Endothelial cell of umbilical vein (primary cell): ENCODE measurements around the gene TBC1D4. TPM values are rescaled to one million over a fixed set of nuclear protein-coding genes. Genes with fewer than 3 reads are reported as not detected.

ENCODE experiments used
- BruUV-seq: library from RNA; stranded (reverse); fragments of 400-500 nt; replicated peaks from 2 replicates; lab custom pipeline; 2021; lab: Mats Ljungman, UMichigan
- CTCF ChIA-PET: fragments of 300-600, 350-600 bp; sonication (Branson Sonifier 250); formaldehyde crosslinking; loops from one replicate; lab custom pipeline; 2021; ENCODE audit warnings: antibody characterized with exemption, inconsistent platforms; lab: Charles Lee
- POLR2A ChIA-PET: fragments of 300-600, 350-600 bp; sonication (Branson Sonifier 250); formaldehyde crosslinking; loops from one replicate; lab custom pipeline; 2021; ENCODE audit warnings: antibody characterized with exemption, inconsistent platforms; lab: Charles Lee
- DNase-seq: peaks from one replicate; pipeline ENCODE4 v3.0.0-alpha.2; 2011; ENCODE audit warnings: low read depth, low spot score
- FAIRE-seq: peaks from 2 replicates; lab custom pipeline; 2011; peaks lifted over from hg19 to GRCh38; lab: Jason Lieb, UNC
- H2AFZ ChIP-seq: 2 replicates; pipeline ENCODE4 v1.6.0; 2012; ENCODE audit warnings: low read depth, low read length, control low read depth, inconsistent platforms
- H3K27ac ChIP-seq: 2 replicates; pipeline ENCODE4 v1.5.1; 2011; ENCODE audit warnings: low read depth, mild to moderate bottlenecking, control low read depth, low read length, moderate library complexity; ENCODE audit not compliant: insufficient read depth
- H3K27me3 ChIP-seq, 2 experiments: 2 replicates each; pipeline versions ENCODE4 v1.6.0 to v1.6.1; 2011; ENCODE audit warnings: low read length in 2 of 2, mixed read lengths in 1 of 2; ENCODE audit not compliant: control insufficient read depth in 2 of 2, insufficient read depth in 2 of 2
- H3K36me3 ChIP-seq, 2 experiments: 2 replicates in 1 of 2; 3 replicates in 1 of 2; pipeline ENCODE4 v1.5.1; 2011; ENCODE audit warnings: low read length in 2 of 2, mild to moderate bottlenecking in 1 of 2, moderate library complexity in 1 of 2; ENCODE audit not compliant: control insufficient read depth in 2 of 2, insufficient read depth in 2 of 2; ENCODE audit errors: extremely low read depth in 1 of 2
- H3K4me1 ChIP-seq: 3 replicates; pipeline ENCODE4 v1.5.1; 2011; ENCODE audit warnings: mild to moderate bottlenecking, low read length; ENCODE audit not compliant: control insufficient read depth, insufficient read depth; ENCODE audit errors: extremely low read depth
- H3K4me2 ChIP-seq: 2 replicates; pipeline ENCODE4 v1.6.1; 2011; ENCODE audit warnings: low read length, control low read depth, mixed read lengths; ENCODE audit not compliant: insufficient read depth
- H3K4me3 ChIP-seq, 3 experiments: fragments of 200-600 bp in 1 of 3; sonication (generic), shearing (Covaris generic) in 1 of 3; replicated peaks in 1 of 3; 2 replicates each; pipeline ENCODE4 v1.5.1; 2011 to 2016; ENCODE audit warnings: control low read depth in 3 of 3, low read length in 3 of 3, mild to moderate bottlenecking in 2 of 3, inconsistent platforms in 1 of 3, low read depth in 1 of 3, moderate library complexity in 1 of 3; ENCODE audit not compliant: insufficient read depth in 1 of 3
- H3K79me2 ChIP-seq: 2 replicates; pipeline ENCODE4 v1.6.0; 2012; ENCODE audit warnings: low read length, inconsistent platforms; ENCODE audit not compliant: control insufficient read depth, insufficient read depth
- H3K9ac ChIP-seq: replicated peaks from 2 replicates; pipeline ENCODE3; 2011; ENCODE audit warnings: low read length, control low read depth; ENCODE audit not compliant: insufficient read depth; ENCODE audit errors: extremely low read depth
- H3K9me1 ChIP-seq: replicated peaks from 3 replicates; pipeline ENCODE4 v1.6.0; 2011; ENCODE audit warnings: mild to moderate bottlenecking, low read length; ENCODE audit not compliant: control insufficient read depth, insufficient read depth; ENCODE audit errors: extremely low read depth
- H3K9me3 ChIP-seq: replicated peaks from 2 replicates; pipeline ENCODE4 v1.5.1; 2012; ENCODE audit warnings: low read length, inconsistent platforms; ENCODE audit not compliant: control insufficient read depth, insufficient read depth
- H4K20me1 ChIP-seq: replicated peaks from 2 replicates; pipeline ENCODE3; 2011; ENCODE audit warnings: mild to moderate bottlenecking, low read length; ENCODE audit not compliant: control insufficient read depth, insufficient read depth; ENCODE audit errors: extremely low read depth
- CTCF ChIP-seq, 2 donors: IDR thresholded peaks; 1 replicate in 1 of 2; 2 replicates in 1 of 2; pipeline ENCODE4 v1.5.1; 2011; ENCODE audit warnings: low read length in 2 of 2, mild to moderate bottlenecking in 2 of 2, moderate library complexity in 2 of 2, control low read depth in 1 of 2, inconsistent platforms in 1 of 2, low read depth in 1 of 2; ENCODE audit not compliant: insufficient read depth in 1 of 2; ENCODE audit errors: extremely low read depth in 1 of 2
- EZH2 ChIP-seq: IDR thresholded peaks from 2 replicates; pipeline ENCODE4 v1.6.1; 2012; ENCODE audit warnings: borderline replicate concordance, low read depth, mild to moderate bottlenecking, moderate library complexity, low read length, inconsistent platforms; ENCODE audit not compliant: severe bottlenecking
- FOS ChIP-seq: IDR thresholded peaks from 2 replicates; pipeline ENCODE4 v1.6.1; 2011; ENCODE audit warnings: mild to moderate bottlenecking, low read length, moderate library complexity, borderline replicate concordance; ENCODE audit not compliant: insufficient read depth
- GATA2 ChIP-seq: IDR thresholded peaks from 2 replicates; pipeline ENCODE4 v1.7.0; 2011; ENCODE audit warnings: low read depth, mild to moderate bottlenecking, moderate library complexity, mixed read lengths, low read length; ENCODE audit not compliant: insufficient read length, insufficient read depth
- JUN ChIP-seq: IDR thresholded peaks from 2 replicates; pipeline ENCODE4 v1.6.1; 2011; ENCODE audit warnings: borderline replicate concordance, low read depth; ENCODE audit not compliant: insufficient read length, insufficient read depth
- MAX ChIP-seq: IDR thresholded peaks from 2 replicates; pipeline ENCODE4 v1.6.1; 2011; ENCODE audit not compliant: insufficient read depth, insufficient read length
- MYC ChIP-seq: IDR thresholded peaks from one replicate; pipeline ENCODE4 v1.6.1; 2011; ENCODE audit warnings: mild to moderate bottlenecking, low read depth, low read length
- POLR2A ChIP-seq: IDR thresholded peaks from 2 replicates; pipeline ENCODE4 v1.6.1; 2012; ENCODE audit warnings: low read depth, mild to moderate bottlenecking, control low read depth, low read length
- POLR2AphosphoS5 ChIP-seq: IDR thresholded peaks from 2 replicates; pipeline ENCODE4 v1.6.1; 2012; ENCODE audit warnings: low read depth, mild to moderate bottlenecking, control low read depth, low read length, moderate library complexity; ENCODE audit not compliant: insufficient read depth
- dilution Hi-C: fragments of 300-500 bp; cut with MboI; formaldehyde crosslinking; loops from one replicate; pipeline ENCODE4 v1.15.0; 2019; ENCODE audit warnings: low sequenced_read_pairs; ENCODE audit not compliant: extremely low pct_ligation_motif_present
- intact Hi-C: fragments of 100-400 bp; cut with micrococcal nuclease; formaldehyde crosslinking; loops from one replicate; pipeline ENCODE4 v1.10.0; 2022
- polyA plus RNA-seq, 4 experiments: library from polyadenylated mRNA; depleted of rRNA in 3 of 4; stranded (reverse) in 3 of 4; unstranded in 1 of 4; fragments of >200 nt; gene quantifications; 2 replicates each; pipeline versions ENCODE4 v1.2.1 to v1.2.3, GENCODE V29; 2011 to 2012; ENCODE audit warnings: missing spikeins in 1 of 4
- total RNA-seq: library from RNA; stranded (reverse); gene quantifications from 2 replicates; pipeline ENCODE4 v1.2.3, GENCODE V29; 2021

Gene TBC1D4
- total and polyA plus RNA-seq, 2 donors (not counting 3 experiments of a cell fraction or from before 2014, with no cell fraction given), result 58.3 to 81.0 TPM

- POLR2A ChIA-PET, result no interaction called here
- intact Hi-C loops (no loop called here), dilution Hi-C loops (no loop called here)
- H2AFZ ChIP-seq, result no peak overlapping the region
- no peaks in the 10 kb centered on the region for H3K9me1 ChIP-seq
- no peaks in the 10 kb centered on the region for H3K79me2 ChIP-seq
- H3K36me3 ChIP-seq, result no peaks in the 10 kb centered on the region
- H3K4me2 ChIP-seq, result no peak overlapping the region
- no peak for FAIRE-seq
- BruUV-seq, result no TSS peak
- no peak overlapping the region for H3K9ac ChIP-seq
- no peak overlapping the region for H3K4me3 ChIP-seq
- TF ChIP-seq MAX (no peak), EZH2 (no peak), CTCF (IDR thresholded peaks at IDR 0.05; ENCODE audit: extremely low read depth in 1 of 2, insufficient read depth in 1 of 2, low read depth in 1 of 2, low read length in 2 of 2) (no peak), JUN (no peak), POLR2A (no peak), MYC (no peak), FOS (no peak), POLR2AphosphoS5 (no peak), GATA2 (no peak)
- no peak overlapping the region for H3K27ac ChIP-seq
- DNase-seq, result no peak
- H3K4me1 ChIP-seq, result no peaks in the 10 kb centered on the region
- peaks cover 2% of the 10 kb centered on the region for H4K20me1 ChIP-seq
- CTCF ChIA-PET, result no interaction called here
- no peaks in the 10 kb centered on the region for H3K27me3 ChIP-seq
- no peaks in the 10 kb centered on the region for H3K9me3 ChIP-seq
These were observed 96.3 kb downstream of the TBC1D4 start for GRCh38 chr13:75385708-75386083.
